Trophoblast cell (in vitro differentiated cells and primary cell): ENCODE results near the gene TUT1.

ENCODE experiments used
- DNase-seq, 2 donors: peaks; one replicate each; pipeline ENCODE4 v3.0.0-alpha.2; 2016
- H2AFZ ChIP-seq: 2 replicates; pipeline ENCODE4 v1.6.1; 2013; ENCODE audit warnings: low read length, moderate library complexity, mild to moderate bottlenecking; ENCODE audit not compliant: insufficient read depth, poor library complexity
- H2AK5ac ChIP-seq: 2 replicates; pipeline ENCODE4 v1.6.1; 2013; ENCODE audit warnings: mild to moderate bottlenecking, low read length
- H2BK120ac ChIP-seq: 2 replicates; pipeline ENCODE4 v1.6.1; 2013; ENCODE audit warnings: low read length, mild to moderate bottlenecking, moderate library complexity; ENCODE audit not compliant: insufficient read depth, poor library complexity
- H2BK12ac ChIP-seq: 2 replicates; pipeline ENCODE4 v1.6.1; 2013; ENCODE audit warnings: mild to moderate bottlenecking, low read length, moderate library complexity
- H2BK5ac ChIP-seq: 2 replicates; pipeline ENCODE4 v1.6.1; 2013; ENCODE audit warnings: low read length, low read depth, moderate library complexity, mild to moderate bottlenecking; ENCODE audit not compliant: poor library complexity
- H3K14ac ChIP-seq: 2 replicates; pipeline ENCODE4 v1.6.1; 2013; ENCODE audit warnings: mild to moderate bottlenecking, low read length
- H3K18ac ChIP-seq: 2 replicates; pipeline ENCODE4 v1.6.1; 2013; ENCODE audit warnings: mild to moderate bottlenecking, low read length
- H3K23ac ChIP-seq: 2 replicates; pipeline ENCODE4 v1.6.1; 2013; ENCODE audit warnings: low read length
- H3K27ac ChIP-seq: 2 replicates; pipeline ENCODE4 v1.5.1; 2013; ENCODE audit warnings: low read depth, mild to moderate bottlenecking, inconsistent platforms, low read length, moderate library complexity
- H3K27me3 ChIP-seq: 2 replicates; pipeline ENCODE4 v1.6.1; 2013; ENCODE audit warnings: inconsistent platforms, mild to moderate bottlenecking, low read length, moderate library complexity; ENCODE audit not compliant: insufficient read depth
- H3K36me3 ChIP-seq, 2 experiments: 1 replicate in 1 of 2; 2 replicates in 1 of 2; pipeline ENCODE4 v1.6.1; 2013; ENCODE audit warnings: low read length in 2 of 2, mild to moderate bottlenecking in 2 of 2, moderate library complexity in 1 of 2; ENCODE audit not compliant: insufficient read depth in 2 of 2, control insufficient read depth in 1 of 2
- H3K4ac ChIP-seq: 2 replicates; pipeline ENCODE4 v1.6.1; 2013; ENCODE audit warnings: low read depth, mild to moderate bottlenecking, low read length, moderate library complexity
- H3K4me1 ChIP-seq, 2 experiments: 1 replicate in 1 of 2; 2 replicates in 1 of 2; pipeline ENCODE4 v1.6.1; 2013; ENCODE audit warnings: low read length in 2 of 2, mild to moderate bottlenecking in 2 of 2, moderate library complexity in 1 of 2; ENCODE audit not compliant: insufficient read depth in 2 of 2, control insufficient read depth in 1 of 2
- H3K4me2 ChIP-seq: 2 replicates; pipeline ENCODE4 v1.6.1; 2013; ENCODE audit warnings: inconsistent platforms, mild to moderate bottlenecking, low read length, moderate library complexity
- H3K4me3 ChIP-seq: 2 replicates; pipeline ENCODE4 v1.5.1; 2013; ENCODE audit warnings: mild to moderate bottlenecking, low read depth, low read length, inconsistent platforms
- H3K79me1 ChIP-seq: one replicate; pipeline ENCODE4 v1.6.1; 2013; ENCODE audit warnings: low read length
- H3K79me2 ChIP-seq: 2 replicates; pipeline ENCODE4 v1.6.1; 2013; ENCODE audit warnings: low read length, mild to moderate bottlenecking; ENCODE audit not compliant: control insufficient read depth, insufficient read depth, poor library complexity
- H3K9ac ChIP-seq: 2 replicates; pipeline ENCODE4 v1.6.1; 2013; ENCODE audit warnings: mild to moderate bottlenecking, low read length
- H3K9me3 ChIP-seq: 2 replicates; pipeline ENCODE4 v1.6.1; 2013; ENCODE audit warnings: low read depth, mild to moderate bottlenecking, control low read depth, inconsistent platforms, low read length; ENCODE audit not compliant: insufficient read depth
- H4K12ac ChIP-seq: 2 replicates; pipeline ENCODE4 v1.6.1; 2013; ENCODE audit warnings: low read depth, mild to moderate bottlenecking, low read length, moderate library complexity
- H4K8ac ChIP-seq: 2 replicates; pipeline ENCODE4 v1.6.1; 2013; ENCODE audit warnings: low read depth, mild to moderate bottlenecking, low read length, moderate library complexity
- H4K91ac ChIP-seq: one replicate; pipeline ENCODE4 v1.6.1; 2013; ENCODE audit warnings: low read depth, mild to moderate bottlenecking, low read length, moderate library complexity
- WGBS: extraction: QIAGEN DNeasy Blood & Tissue Kit; methylation state at CpG from one replicate; pipeline ENCODE4 v1.1.7; 2013; ENCODE audit warnings: missing lambda C conversion rate; ENCODE audit not compliant: insufficient read length, insufficient coverage; ENCODE audit errors: extremely low coverage; 5-methylcytosine and 5-hydroxymethylcytosine counted together

The TUT1 gene

DNA sequence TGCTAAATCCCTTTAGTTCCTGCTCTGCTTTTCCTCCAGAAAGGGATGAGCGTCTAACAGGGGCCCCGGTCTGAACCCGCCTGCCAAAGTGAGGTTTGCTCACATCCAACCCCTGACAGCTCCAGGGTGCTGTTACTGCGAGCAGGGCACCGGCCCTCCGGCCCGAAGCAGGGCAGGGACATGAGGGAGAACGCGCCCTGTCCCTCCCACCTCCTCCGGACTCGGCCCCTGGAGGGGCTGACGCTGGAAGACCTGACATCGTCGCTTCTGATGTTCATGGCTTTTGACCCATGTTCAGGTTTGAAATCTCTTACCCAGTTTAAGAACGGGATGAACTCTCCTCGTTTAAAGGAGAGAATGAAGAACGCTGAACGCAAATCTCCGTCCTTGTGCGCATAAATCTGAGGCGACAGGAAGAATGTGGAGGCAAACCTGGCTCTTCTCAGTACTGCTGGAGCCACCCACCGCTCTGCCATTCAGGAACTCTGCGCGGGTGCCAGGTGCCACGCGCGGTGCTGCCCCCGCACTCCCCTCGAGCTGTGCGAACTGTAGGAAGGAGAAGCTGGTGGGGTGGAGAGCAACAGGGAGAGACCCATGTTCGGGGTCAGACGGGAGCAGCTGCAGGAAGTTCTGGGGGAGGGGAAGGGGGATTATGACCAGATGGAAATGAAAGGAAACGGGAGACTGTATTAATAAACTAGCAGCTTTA is 16.8 kb downstream of the TUT1 start:
- Histone ChIP-seq H3K79me2 (peaks cover 15% of the 10 kb centered on the region), H2BK5ac (peak overlapping the region; percentile 42), H4K91ac (peak overlapping the region; percentile 84), H2BK12ac (no peak overlapping the region), H4K8ac (peak overlapping the region; percentile 76), H3K18ac (peak overlapping the region; percentile 51), H2AFZ (peak overlapping the region; percentile 41), H2AK5ac (peak overlapping the region; percentile 12), H4K12ac (peak overlapping the region; percentile 61), H3K27ac (peak overlapping the region; percentile 53), H3K27me3 (no peaks in the 10 kb centered on the region), H3K79me1 (peaks cover 12% of the 10 kb centered on the region), H3K36me3 (peaks cover 42 to 55% of the 10 kb centered on the region in 2 experiments), H3K9ac (peak overlapping the region; percentile 89), H3K4me2 (peak overlapping the region; percentile 88), H3K23ac (no peak overlapping the region), H3K4ac (peak overlapping the region; percentile 41), H3K4me3 (peak overlapping the region; percentile 75), H3K9me3 (no peaks in the 10 kb centered on the region), H2BK120ac (peak overlapping the region; percentile 16), H3K14ac (peak overlapping the region; percentile 38), H3K4me1 (peaks cover 11 to 13% of the 10 kb centered on the region in 2 experiments)
- peak in 1 of 2 donors; percentile 42 for DNase-seq
- WGBS: no CpG with 5 or more reads among the region's 33 CpGs

DNA sequence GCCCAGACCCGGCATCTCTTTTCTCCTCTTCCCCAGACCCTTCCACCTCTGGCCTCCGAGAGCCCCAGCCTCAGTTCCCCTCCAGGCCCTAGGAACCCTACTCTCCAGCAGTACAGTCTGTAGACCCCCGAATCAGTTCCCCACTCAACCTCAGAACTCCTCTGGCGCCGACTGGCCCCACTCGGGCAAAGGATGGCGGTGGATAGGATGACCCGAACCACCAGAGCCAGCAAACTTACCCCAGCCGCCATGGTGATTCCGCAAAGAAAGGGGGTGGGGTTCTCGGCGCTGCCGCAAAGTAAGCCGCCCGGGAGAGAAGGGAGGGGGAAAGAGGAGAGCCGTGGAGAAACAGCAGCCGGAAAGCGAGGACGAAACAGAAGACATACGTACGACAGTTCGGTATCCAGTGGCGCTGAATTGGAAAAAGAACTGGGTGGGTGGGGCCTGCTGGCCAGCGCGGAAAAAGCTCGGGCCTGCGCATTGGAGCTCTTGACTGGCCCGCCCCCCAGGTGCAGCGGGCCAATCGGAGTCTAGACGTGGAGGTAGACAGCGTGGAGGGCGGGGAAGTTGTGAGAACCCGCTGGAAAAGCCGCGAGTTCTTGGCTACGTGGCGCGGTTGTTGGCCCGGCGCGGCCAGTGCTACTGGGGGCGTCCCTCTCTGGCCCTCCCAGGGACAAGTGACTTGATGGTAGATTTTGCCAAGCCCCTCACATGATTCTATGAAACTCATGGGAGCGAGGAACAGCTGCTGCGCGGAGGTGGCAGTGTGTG is 17.5 kb downstream of the TUT1 start, which contains the start of gene EEF1G:
EEF1G (minus strand) TSS at position 300 of the 771 bp plus-strand sequence; CDS start at position 251, 49 bp downstream.
- Histone ChIP-seq H3K14ac (peak within 1 kb of the TSS; percentile 78), H3K36me3 (peaks cover 45 to 59% of the 10 kb centered on the region in 2 experiments), H3K9me3 (no peaks in the 10 kb centered on the region), H3K18ac (peak within 1 kb of the TSS; percentile 80), H3K79me2 (peaks cover 15% of the 10 kb centered on the region), H3K27me3 (no peaks in the 10 kb centered on the region), H3K23ac (no peak within 1 kb of the TSS), H4K12ac (peak within 1 kb of the TSS; percentile 93), H3K4ac (peak within 1 kb of the TSS; percentile 91), H3K79me1 (peaks cover 12% of the 10 kb centered on the region), H2AFZ (peak within 1 kb of the TSS; percentile 41), H2BK12ac (no peak within 1 kb of the TSS), H4K8ac (peak within 1 kb of the TSS; percentile 92), H2BK120ac (peak within 1 kb of the TSS; percentile 73), H3K9ac (peak within 1 kb of the TSS; percentile 89), H2BK5ac (peak within 1 kb of the TSS; percentile 56), H3K4me1 (peaks cover 11 to 13% of the 10 kb centered on the region in 2 experiments), H2AK5ac (peak within 1 kb of the TSS; percentile 33), H4K91ac (peak within 1 kb of the TSS; percentile 84), H3K4me3 (peak within 1 kb of the TSS; percentile 87), H3K27ac (peak within 1 kb of the TSS; percentile 64), H3K4me2 (peak within 1 kb of the TSS; percentile 88)
- DNase-seq: peak; percentile 100
- WGBS: no CpG with 5 or more reads among the region's 46 CpGs

DNA sequence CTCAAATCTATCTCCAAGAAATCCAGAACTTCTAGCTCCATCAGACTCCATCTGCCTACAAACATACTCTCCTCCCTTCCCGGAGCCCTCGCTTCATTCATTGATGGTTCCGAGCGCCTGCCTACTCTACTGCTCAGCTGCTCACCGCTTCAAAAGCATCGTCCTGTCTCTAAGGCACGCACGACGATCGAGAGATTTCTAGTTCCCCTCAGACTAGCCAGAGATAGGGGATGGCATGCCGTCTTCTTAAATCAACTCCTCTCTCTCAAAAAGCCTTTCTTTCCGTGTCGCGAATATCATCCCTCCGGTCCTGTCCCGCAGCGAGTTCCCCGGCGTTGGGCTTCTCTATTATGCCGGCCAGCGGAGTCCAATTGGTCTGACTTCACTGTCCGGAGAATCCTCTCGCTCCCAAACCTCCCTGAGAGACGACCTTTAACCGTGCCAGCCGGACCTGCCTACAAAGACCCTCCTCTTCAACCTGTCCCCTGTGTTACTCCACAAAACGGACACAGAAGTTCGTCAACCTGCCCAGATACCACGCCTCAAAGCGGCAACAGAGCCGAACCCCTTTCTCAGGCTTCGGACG is 18.2 kb downstream of the TUT1 start:
- Histone ChIP-seq H3K79me1 (peaks cover 12% of the 10 kb centered on the region), H2BK5ac (peak overlapping the region; percentile 56), H3K9ac (peak overlapping the region; percentile 86), H3K27me3 (no peaks in the 10 kb centered on the region), H3K27ac (peak overlapping the region; percentile 64), H4K8ac (peak overlapping the region; percentile 92), H2AFZ (no peak overlapping the region), H3K36me3 (peaks cover 45 to 59% of the 10 kb centered on the region in 2 experiments), H3K4me1 (peaks cover 11 to 13% of the 10 kb centered on the region in 2 experiments), H2BK120ac (peak overlapping the region; percentile 73), H2AK5ac (peak overlapping the region; percentile 33), H4K91ac (peak overlapping the region; percentile 69), H2BK12ac (no peak overlapping the region), H3K4ac (peak overlapping the region; percentile 91), H3K4me3 (peak overlapping the region; percentile 87), H3K23ac (no peak overlapping the region), H3K4me2 (peak overlapping the region; percentile 62), H3K14ac (peak overlapping the region; percentile 78), H3K79me2 (peaks cover 15% of the 10 kb centered on the region), H3K18ac (peak overlapping the region; percentile 80), H3K9me3 (no peaks in the 10 kb centered on the region), H4K12ac (peak overlapping the region; percentile 93)
- no CpG with 5 or more reads among the region's 33 CpGs for WGBS
- DNase-seq: peak in 1 of 2 donors; percentile 42

DNA sequence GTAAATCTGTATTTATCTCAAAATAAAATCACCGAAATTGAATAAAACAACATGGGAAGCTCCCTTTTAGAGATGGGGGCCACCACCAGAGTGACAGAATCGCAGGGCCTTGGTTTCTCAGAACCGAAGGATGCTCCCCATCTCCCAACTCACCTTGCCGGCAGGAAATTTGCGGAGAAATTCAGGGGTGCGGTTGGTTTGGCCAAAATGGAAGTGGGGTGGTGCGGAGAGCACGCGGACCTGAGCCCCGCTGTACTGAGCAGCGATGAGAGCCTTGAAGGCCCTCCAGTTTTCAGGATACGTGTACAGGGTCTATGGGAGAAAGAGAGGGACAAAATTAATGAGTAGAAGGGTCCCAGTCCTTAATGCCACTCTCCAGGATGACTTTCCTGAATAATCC is 18.9 kb downstream of the TUT1 start:
- no peak overlapping the region for H2AFZ ChIP-seq
- H3K9me3 ChIP-seq: no peaks in the 10 kb centered on the region
- H3K18ac ChIP-seq: no peak overlapping the region
- no peak overlapping the region for H4K12ac ChIP-seq
- no peak overlapping the region for H3K14ac ChIP-seq
- H2BK5ac ChIP-seq: no peak overlapping the region
- no peaks in the 10 kb centered on the region for H3K27me3 ChIP-seq
- no peak for DNase-seq
- H3K9ac ChIP-seq: peak overlapping the region; percentile 71
- H3K4me3 ChIP-seq: no peak overlapping the region
- H3K23ac ChIP-seq: no peak overlapping the region
- peaks cover 15% of the 10 kb centered on the region for H3K79me2 ChIP-seq
- no peak overlapping the region for H2BK12ac ChIP-seq
- no peak overlapping the region for H3K27ac ChIP-seq
- no CpG with 5 or more reads among the region's 12 CpGs for WGBS
- H3K36me3 ChIP-seq: peaks cover 47 to 63% of the 10 kb centered on the region in 2 experiments
- no peak overlapping the region for H4K91ac ChIP-seq
- peaks cover 12% of the 10 kb centered on the region for H3K79me1 ChIP-seq
- H3K4me2 ChIP-seq: peak overlapping the region; percentile 62
- H3K4ac ChIP-seq: peak overlapping the region; percentile 91
- H3K4me1 ChIP-seq: peaks cover 11 to 13% of the 10 kb centered on the region in 2 experiments
- no peak overlapping the region for H4K8ac ChIP-seq
- no peak overlapping the region for H2AK5ac ChIP-seq
- H2BK120ac ChIP-seq: no peak overlapping the region
